Thyroid gland (tissue), 4 donors: ENCODE measurements around the gene PARP8.

ENCODE experiments used
- CTCF ChIP-seq, 6 experiments: fragments of 200-600 bp in 3 of 6; fragments of 450-650 bp in 3 of 6; sonication (generic) in 3 of 6; IDR thresholded peaks; one replicate each; pipeline ENCODE4 v1.5.1; 2016 to 2019; ENCODE audit warnings: antibody characterized with exemption in 6 of 6, mild to moderate bottlenecking in 2 of 6, inconsistent platforms in 1 of 6, moderate library complexity in 1 of 6
- POLR2A ChIP-seq, 2 donors: fragments of 450-650 bp; IDR thresholded peaks; one replicate each; pipeline ENCODE4 v1.6.1; 2017; ENCODE audit warnings: antibody characterized with exemption in 2 of 2, mild to moderate bottlenecking in 2 of 2, moderate library complexity in 1 of 2

GRCh38 chr5:50854082-50854481 is 187.6 kb downstream of the PARP8 start:
- TF ChIP-seq CTCF (IDR thresholded peaks at IDR 0.05), result no peak
- no peak for TF ChIP-seq POLR2A (IDR thresholded peaks at IDR 0.05)
